ENCODE measurements around the gene COL23A1.

The COL23A1 gene

DNA sequence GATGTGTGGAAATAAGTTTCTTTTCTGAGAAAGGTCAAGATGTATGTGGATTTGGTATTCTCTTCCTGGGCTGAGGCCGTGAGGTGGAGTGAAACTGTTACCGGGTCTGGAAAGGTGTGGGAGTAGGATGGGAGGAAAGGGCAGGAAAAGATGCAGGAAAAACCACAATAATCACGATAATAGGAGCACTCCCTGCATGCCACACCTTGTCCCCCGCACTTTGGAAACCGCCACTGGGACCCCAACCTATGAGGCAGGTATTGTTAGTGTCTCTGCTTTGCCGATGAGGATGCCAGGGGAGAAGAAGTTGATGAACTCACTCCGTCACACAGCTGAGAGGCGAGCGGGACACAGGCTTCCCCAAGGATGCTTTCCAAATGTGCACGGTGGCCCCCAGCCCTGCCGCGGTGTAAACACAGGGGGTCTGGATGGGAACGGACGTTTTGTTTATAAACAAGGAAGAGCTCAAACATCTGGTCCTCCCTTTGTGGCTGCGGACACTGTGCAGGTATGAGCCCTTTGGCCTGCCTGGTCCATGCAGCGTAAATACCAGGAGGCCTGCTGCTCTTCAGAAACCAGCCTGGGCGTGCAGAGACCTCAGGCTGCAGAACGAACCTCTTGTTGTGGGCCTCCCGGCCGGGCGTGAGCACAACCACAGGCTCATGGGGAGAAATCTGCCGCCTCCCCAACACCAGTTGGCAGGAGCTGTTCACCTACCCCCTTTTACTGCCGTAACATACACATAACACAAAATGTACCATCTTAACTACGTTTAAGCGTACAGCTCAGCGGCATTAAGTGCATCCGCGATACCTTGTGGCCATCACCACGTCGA, 126.7 kb downstream of the COL23A1 start:
- H2BK5ac ChIP-seq (ENCODE audit: low read length), result no peak overlapping the region
- H3K9ac ChIP-seq (ENCODE audit: low read length), result no peak overlapping the region
- H4K8ac ChIP-seq (ENCODE audit: low read depth, low read length), result no peak overlapping the region
- H3K56ac ChIP-seq (ENCODE audit: low read length), result no peak overlapping the region
- no peaks in the 10 kb centered on the region for H3K79me2 ChIP-seq (ENCODE audit: control insufficient read depth, insufficient read depth, low read length)
- H4K5ac ChIP-seq (ENCODE audit: low read length), result no peak overlapping the region
- DNase-seq, result no peak
- peaks cover 4% of the 10 kb centered on the region for H3K4me1 ChIP-seq (ENCODE audit: control insufficient read depth, low read depth, low read length)
- no peak overlapping the region for H3K4ac ChIP-seq (ENCODE audit: low read depth, low read length)
- no peaks in the 10 kb centered on the region for H3K36me3 ChIP-seq (ENCODE audit: control insufficient read depth, insufficient read depth, low read length)
- no peak overlapping the region for H3K23ac ChIP-seq (ENCODE audit: low read length)
- WGBS (ENCODE audit: extremely low coverage, insufficient coverage, low lambda C conversion rate), result no CpG with 5 or more reads among the region's 30 CpGs
- no peak overlapping the region for H3K18ac ChIP-seq (ENCODE audit: low read length)
- H3K4me3 ChIP-seq (ENCODE audit: low read length), result no peak overlapping the region
- no peak overlapping the region for H2BK120ac ChIP-seq (ENCODE audit: low read depth, low read length)
- no peaks in the 10 kb centered on the region for H3K79me1 ChIP-seq (ENCODE audit: low read length)
- H2BK15ac ChIP-seq (replicated peaks; ENCODE audit: low read depth), result no peak overlapping the region
- no peaks in the 10 kb centered on the region for H3K27me3 ChIP-seq (ENCODE audit: insufficient read depth, low read length, poor library complexity)
- no peak overlapping the region for H3K27ac ChIP-seq (ENCODE audit: low read depth, low read length)
- H3K4me2 ChIP-seq (ENCODE audit: low read length), result no peak overlapping the region
- no peak overlapping the region for H2AK5ac ChIP-seq (ENCODE audit: low read length)

DNA sequence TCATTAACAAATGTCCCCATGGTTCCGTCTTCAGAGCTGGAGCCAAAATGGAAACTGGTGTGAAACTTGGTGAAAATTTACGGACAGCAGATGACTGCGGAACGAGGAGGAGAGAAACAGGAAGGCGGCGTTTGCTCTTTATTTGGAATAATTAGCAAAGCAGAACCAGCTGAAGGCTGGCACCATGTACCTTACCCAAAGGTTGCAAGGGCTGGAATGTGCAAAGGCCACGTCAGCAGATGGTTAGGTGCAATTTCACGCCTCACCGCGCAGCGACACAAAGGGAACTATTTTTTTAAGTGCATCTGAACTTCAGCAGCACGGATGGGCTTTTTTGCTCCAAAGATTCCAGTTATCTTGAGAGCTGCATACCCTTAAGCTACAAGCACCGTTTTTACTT, 127.4 kb downstream of the COL23A1 start:
- H3K27ac ChIP-seq (ENCODE audit: low read depth, low read length), result no peak overlapping the region
- no CpG with 5 or more reads among the region's 13 CpGs for WGBS (ENCODE audit: extremely low coverage, insufficient coverage, low lambda C conversion rate)

DNA sequence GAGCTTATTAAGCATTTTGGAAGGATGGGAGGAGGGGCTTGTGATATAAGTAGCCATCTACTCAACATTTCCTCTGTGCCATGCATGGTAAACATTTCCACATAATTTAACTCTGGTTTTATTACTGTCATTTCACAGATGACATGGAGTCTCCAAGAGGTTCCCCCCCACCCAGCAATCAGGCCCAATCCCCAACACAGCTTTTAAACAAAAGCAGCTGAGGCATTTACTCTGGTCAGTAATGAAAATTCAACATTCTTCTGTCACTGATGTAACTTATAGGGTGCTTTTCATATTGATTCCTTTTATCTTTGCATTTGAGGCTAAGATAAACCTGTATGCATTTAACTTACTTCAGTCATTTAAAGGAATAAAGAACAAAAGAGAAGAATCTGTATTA, 128.1 kb downstream of the COL23A1 start:
- Histone ChIP-seq H3K36me3 (ENCODE audit: control insufficient read depth, insufficient read depth, low read length) (no peaks in the 10 kb centered on the region), H3K4me1 (ENCODE audit: control insufficient read depth, low read depth, low read length) (no peaks in the 10 kb centered on the region)

More for the DNA sequence above, 127.4 kb downstream of the COL23A1 start:
- H3K79me1 ChIP-seq (ENCODE audit: low read length), result no peaks in the 10 kb centered on the region
- H3K4me1 ChIP-seq (ENCODE audit: control insufficient read depth, low read depth, low read length), result no peaks in the 10 kb centered on the region
- H2BK15ac ChIP-seq (replicated peaks; ENCODE audit: low read depth), result no peak overlapping the region
- no peak overlapping the region for H3K4ac ChIP-seq (ENCODE audit: low read depth, low read length)
- H3K9ac ChIP-seq (ENCODE audit: low read length), result no peak overlapping the region
- H4K5ac ChIP-seq (ENCODE audit: low read length), result no peak overlapping the region
- no peak overlapping the region for H4K8ac ChIP-seq (ENCODE audit: low read depth, low read length)
- H3K36me3 ChIP-seq (ENCODE audit: control insufficient read depth, insufficient read depth, low read length), result no peaks in the 10 kb centered on the region
- DNase-seq, result no peak
- H3K4me3 ChIP-seq (ENCODE audit: low read length), result no peak overlapping the region
- no peak overlapping the region for H3K56ac ChIP-seq (ENCODE audit: low read length)
- H2BK5ac ChIP-seq (ENCODE audit: low read length), result no peak overlapping the region
- no peak overlapping the region for H3K4me2 ChIP-seq (ENCODE audit: low read length)
- H2AK5ac ChIP-seq (ENCODE audit: low read length), result no peak overlapping the region
- H2BK120ac ChIP-seq (ENCODE audit: low read depth, low read length), result no peak overlapping the region
- H3K18ac ChIP-seq (ENCODE audit: low read length), result no peak overlapping the region
- H3K27me3 ChIP-seq (ENCODE audit: insufficient read depth, low read length, poor library complexity), result no peaks in the 10 kb centered on the region
- H3K23ac ChIP-seq (ENCODE audit: low read length), result no peak overlapping the region
- H3K79me2 ChIP-seq (ENCODE audit: control insufficient read depth, insufficient read depth, low read length), result no peaks in the 10 kb centered on the region

DNA sequence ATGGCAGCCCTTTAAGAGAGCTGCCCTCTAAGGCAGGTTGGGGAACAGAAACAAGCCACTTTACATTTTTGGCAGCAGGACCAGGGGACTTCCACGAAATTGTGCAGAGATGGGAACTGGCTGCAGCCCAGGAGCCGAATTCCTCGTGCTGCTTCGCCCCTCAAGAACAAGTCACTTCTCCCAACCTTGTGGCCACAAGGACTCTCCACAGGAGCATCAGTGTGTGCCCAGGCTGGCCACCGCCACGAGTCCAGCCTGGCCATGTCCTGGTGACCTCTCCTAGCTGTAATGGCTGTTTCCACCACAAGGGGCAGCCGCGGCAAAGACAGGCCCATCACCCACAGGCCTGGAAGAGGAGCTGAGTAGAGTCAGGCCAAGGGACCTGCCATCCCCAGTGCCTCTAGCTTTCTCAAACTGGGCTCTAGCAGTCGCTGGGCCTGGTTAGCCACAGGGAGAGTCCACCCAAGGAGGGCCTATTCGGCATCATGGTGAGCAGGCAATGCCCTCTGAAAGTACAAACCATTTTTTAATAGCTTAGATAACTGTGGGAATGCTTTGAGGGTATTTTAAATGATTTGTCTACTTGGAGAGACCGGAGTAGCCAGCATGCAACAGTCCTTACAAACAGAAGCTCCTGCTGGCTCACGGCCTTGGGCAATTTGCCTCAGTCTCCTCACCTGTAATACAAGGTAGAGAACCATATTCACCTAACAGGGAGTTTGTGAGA, 129.0 kb downstream of the COL23A1 start:
- Histone ChIP-seq H4K5ac (ENCODE audit: low read length) (no peak overlapping the region), H2BK5ac (ENCODE audit: low read length) (no peak overlapping the region), H4K8ac (ENCODE audit: low read depth, low read length) (no peak overlapping the region), H2BK15ac (replicated peaks; ENCODE audit: low read depth) (no peak overlapping the region), H2BK120ac (ENCODE audit: low read depth, low read length) (no peak overlapping the region), H3K27me3 (ENCODE audit: insufficient read depth, low read length, poor library complexity) (no peaks in the 10 kb centered on the region), H3K56ac (ENCODE audit: low read length) (no peak overlapping the region), H3K79me1 (ENCODE audit: low read length) (no peaks in the 10 kb centered on the region), H3K4me2 (ENCODE audit: low read length) (no peak overlapping the region), H3K9ac (ENCODE audit: low read length) (no peak overlapping the region), H2AK5ac (ENCODE audit: low read length) (no peak overlapping the region), H3K23ac (ENCODE audit: low read length) (no peak overlapping the region), H3K27ac (ENCODE audit: low read depth, low read length) (no peak overlapping the region), H3K79me2 (ENCODE audit: control insufficient read depth, insufficient read depth, low read length) (no peaks in the 10 kb centered on the region), H3K18ac (ENCODE audit: low read length) (no peak overlapping the region), H3K4ac (ENCODE audit: low read depth, low read length) (no peak overlapping the region), H3K36me3 (ENCODE audit: control insufficient read depth, insufficient read depth, low read length) (no peaks in the 10 kb centered on the region), H3K4me1 (ENCODE audit: control insufficient read depth, low read depth, low read length) (no peaks in the 10 kb centered on the region), H3K4me3 (ENCODE audit: low read length) (no peak overlapping the region)
- DNase-seq, result peak; percentile 86
- no CpG with 5 or more reads among the region's 12 CpGs for WGBS (ENCODE audit: extremely low coverage, insufficient coverage, low lambda C conversion rate)

More for the DNA sequence above, 128.1 kb downstream of the COL23A1 start:
- H3K18ac ChIP-seq (ENCODE audit: low read length), result no peak overlapping the region
- no peak overlapping the region for H2BK5ac ChIP-seq (ENCODE audit: low read length)
- no peak overlapping the region for H3K4ac ChIP-seq (ENCODE audit: low read depth, low read length)
- no peak overlapping the region for H3K23ac ChIP-seq (ENCODE audit: low read length)
- no peak overlapping the region for H2BK15ac ChIP-seq (replicated peaks; ENCODE audit: low read depth)
- DNase-seq, result no peak
- H2AK5ac ChIP-seq (ENCODE audit: low read length), result no peak overlapping the region
- no peak overlapping the region for H3K4me3 ChIP-seq (ENCODE audit: low read length)
- no peak overlapping the region for H4K5ac ChIP-seq (ENCODE audit: low read length)
- no peaks in the 10 kb centered on the region for H3K27me3 ChIP-seq (ENCODE audit: insufficient read depth, low read length, poor library complexity)
- H3K79me2 ChIP-seq (ENCODE audit: control insufficient read depth, insufficient read depth, low read length), result no peaks in the 10 kb centered on the region
- no peak overlapping the region for H3K27ac ChIP-seq (ENCODE audit: low read depth, low read length)
- H3K79me1 ChIP-seq (ENCODE audit: low read length), result no peaks in the 10 kb centered on the region
- no peak overlapping the region for H2BK120ac ChIP-seq (ENCODE audit: low read depth, low read length)
- no peak overlapping the region for H4K8ac ChIP-seq (ENCODE audit: low read depth, low read length)
- no peak overlapping the region for H3K56ac ChIP-seq (ENCODE audit: low read length)
- no peak overlapping the region for H3K9ac ChIP-seq (ENCODE audit: low read length)
- no peak overlapping the region for H3K4me2 ChIP-seq (ENCODE audit: low read length)

DNA sequence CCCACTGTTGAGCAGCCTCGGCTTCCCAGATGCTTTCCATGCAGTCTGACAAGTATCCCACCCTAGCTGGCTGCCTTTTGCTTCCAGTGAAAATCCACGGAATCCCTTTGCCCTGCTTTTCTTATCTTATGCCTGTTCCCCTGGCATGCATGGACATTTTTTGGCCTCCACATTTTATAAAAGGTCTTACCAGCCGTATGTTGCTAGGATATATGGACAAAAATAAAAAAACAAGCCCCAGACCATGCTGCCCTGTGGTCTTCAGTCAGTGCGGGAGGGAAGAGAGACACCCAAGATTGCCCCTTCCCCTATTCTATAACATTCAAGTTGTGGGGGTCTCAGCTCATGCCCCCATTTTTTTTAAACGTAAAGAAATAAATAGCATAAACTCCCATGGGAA, 129.6 kb downstream of the COL23A1 start:
- Histone ChIP-seq H3K4me3 (ENCODE audit: low read length) (no peak overlapping the region), H3K36me3 (ENCODE audit: control insufficient read depth, insufficient read depth, low read length) (no peaks in the 10 kb centered on the region), H3K4me1 (ENCODE audit: control insufficient read depth, low read depth, low read length) (no peaks in the 10 kb centered on the region), H2BK120ac (ENCODE audit: low read depth, low read length) (no peak overlapping the region), H2BK15ac (replicated peaks; ENCODE audit: low read depth) (no peak overlapping the region), H3K18ac (ENCODE audit: low read length) (no peak overlapping the region), H3K23ac (ENCODE audit: low read length) (no peak overlapping the region), H3K9ac (ENCODE audit: low read length) (no peak overlapping the region), H3K4me2 (ENCODE audit: low read length) (no peak overlapping the region), H3K79me1 (ENCODE audit: low read length) (no peaks in the 10 kb centered on the region), H3K79me2 (ENCODE audit: control insufficient read depth, insufficient read depth, low read length) (no peaks in the 10 kb centered on the region), H2BK5ac (ENCODE audit: low read length) (no peak overlapping the region), H4K5ac (ENCODE audit: low read length) (no peak overlapping the region), H3K27me3 (ENCODE audit: insufficient read depth, low read length, poor library complexity) (no peaks in the 10 kb centered on the region), H2AK5ac (ENCODE audit: low read length) (no peak overlapping the region), H4K8ac (ENCODE audit: low read depth, low read length) (no peak overlapping the region), H3K27ac (ENCODE audit: low read depth, low read length) (no peak overlapping the region), H3K4ac (ENCODE audit: low read depth, low read length) (no peak overlapping the region), H3K56ac (ENCODE audit: low read length) (no peak overlapping the region)
- no CpG with 5 or more reads among the region's 5 CpGs for WGBS (ENCODE audit: extremely low coverage, insufficient coverage, low lambda C conversion rate)
- no peak for DNase-seq

Data from mesendoderm (in vitro differentiated cells).